HG03442 (cell line): Measurements from ENCODE around the gene GDF15.
"Not testable (repeated sequence)": the region's sequence is repeated elsewhere in the genome, so short reads cannot be mapped to it uniquely, and the experiment has no call there.

Source experiments
- ATAC-seq: cut with Tn5 transposase; IDR thresholded peaks from one replicate; pipeline ENCODE4 v1.9.1; 2021; ENCODE audit warnings: mild to moderate bottlenecking, moderate library complexity; ENCODE audit not compliant: unreplicated experiment

GDF15 gene

DNA sequence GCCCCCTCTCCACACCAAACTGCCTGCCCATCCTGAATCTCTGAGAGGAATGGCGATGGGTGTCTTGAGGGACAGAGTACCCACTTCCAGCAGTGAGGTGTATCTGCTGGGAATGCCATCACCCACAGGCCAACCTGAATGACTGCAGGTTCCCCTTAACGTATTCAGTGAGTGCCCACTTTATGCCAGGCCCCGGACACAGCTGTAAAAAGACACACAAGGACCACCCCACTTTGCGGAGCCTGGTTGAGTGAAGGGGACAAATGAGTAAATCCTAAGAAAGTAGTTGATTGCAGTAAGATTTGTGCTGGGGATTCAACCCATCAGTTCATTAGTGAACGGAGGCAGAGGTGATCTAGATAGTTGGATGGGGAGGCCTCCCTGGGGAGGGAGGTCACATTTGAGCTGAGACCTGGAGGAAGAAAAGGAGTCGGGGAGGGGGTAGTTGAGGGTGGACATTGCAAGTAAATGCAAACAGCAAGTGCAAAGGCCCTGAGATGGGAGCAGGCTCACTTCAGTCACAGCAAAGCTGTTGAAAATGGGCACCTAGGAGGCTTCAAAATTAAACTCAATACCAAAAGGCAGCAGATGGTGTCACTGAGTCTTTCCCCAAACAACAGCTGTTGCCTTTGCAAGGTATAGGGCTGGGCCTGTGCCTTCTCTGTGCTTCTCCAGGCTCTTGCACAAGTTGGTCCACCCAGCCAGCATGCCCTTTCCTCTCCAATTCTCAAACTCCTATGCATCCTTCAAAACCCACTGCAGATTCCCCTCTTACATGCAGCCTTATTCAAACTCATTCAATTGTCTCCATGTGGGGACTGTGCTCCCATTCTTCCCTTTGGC, 4.3 kb downstream of the GDF15 start:
- no peak for ATAC-seq

DNA sequence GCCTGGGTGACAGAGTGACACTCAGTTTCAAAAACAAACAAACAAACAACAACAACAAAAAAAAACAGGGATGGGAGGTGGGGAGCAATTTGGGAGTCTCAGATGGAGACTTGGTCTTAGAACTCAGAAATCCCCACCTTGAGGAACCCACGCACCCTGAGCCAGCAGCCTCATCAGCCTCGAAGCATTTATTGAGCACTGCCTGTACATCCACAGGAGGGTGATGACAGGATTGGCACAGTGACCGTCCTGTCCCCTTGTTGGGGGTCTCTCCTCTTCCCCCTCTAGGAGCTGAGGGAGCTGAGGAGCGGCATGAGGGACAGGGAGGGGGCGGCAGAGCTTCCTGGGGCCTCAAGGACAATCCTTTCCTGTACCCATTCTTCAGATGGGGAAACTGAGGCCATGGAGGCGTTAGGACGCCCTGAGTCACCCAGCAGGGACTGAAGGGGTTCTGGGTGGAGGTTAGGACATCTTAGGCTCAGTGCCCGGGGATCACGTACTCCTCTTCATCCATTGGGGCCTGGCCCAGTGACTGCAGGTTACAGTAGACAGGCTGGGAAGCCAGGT, 5.6 kb downstream of the GDF15 start:
- ATAC-seq = no peak

DNA sequence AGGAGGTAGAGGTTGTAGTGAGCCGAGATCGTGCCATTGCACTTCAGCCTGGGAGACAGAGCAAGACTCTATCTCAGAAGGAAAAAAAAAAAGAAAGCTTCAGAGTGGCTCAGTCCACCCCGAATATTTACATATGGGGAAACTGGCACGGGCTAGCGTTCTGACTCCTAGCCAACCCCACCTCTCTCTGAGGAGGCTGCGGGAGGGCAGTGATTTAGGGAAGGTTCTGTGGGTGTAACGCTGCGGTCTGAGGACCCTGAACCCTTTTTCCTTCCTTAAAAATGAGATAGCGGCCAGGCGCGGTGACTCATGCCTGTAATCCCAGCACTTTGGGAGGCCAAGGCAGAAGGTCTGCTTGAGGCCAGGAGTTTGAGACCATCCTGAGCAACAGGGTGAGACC, 6.5 kb downstream of the GDF15 start:
- ATAC-seq = no peak

DNA sequence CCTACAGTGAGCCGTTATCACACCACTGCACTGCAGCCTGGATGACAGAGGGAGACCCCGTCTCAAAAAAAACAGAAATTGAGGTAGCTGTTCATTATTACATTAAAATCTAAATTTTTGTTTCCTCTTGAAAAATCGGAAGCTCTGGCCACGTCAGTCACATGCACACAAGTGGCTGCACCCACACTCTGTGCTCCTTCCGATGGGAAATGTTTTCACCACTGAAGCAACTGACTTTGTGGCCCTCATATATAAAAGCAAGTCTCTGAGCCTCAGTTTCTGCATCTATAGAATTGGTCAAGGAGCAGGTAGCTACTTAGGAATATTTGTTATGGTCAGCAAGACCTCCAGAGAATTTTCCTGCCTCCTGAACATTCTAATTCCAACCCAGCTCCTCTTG, 7.0 kb downstream of the GDF15 start:
- ATAC-seq = no peak

DNA sequence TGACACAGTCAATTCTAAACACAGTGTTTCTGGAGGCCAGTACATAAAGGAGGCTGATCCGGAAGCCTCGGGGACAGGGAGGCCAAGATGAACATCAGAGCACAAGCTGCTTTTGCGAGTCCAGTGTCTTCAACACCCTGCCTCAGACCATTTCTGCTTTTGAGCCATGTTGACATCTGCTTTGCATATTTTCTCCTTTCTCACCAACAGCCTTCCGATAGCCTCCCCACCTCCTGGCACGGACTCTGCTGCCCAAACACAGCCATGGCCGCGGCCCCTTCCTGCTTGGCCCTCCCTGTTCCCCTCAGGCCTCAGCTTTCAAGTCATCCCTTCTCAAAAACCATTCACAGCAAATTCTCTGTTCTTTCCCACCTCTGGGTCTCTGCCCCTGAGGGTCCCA, 7.9 kb downstream of the GDF15 start:
- ATAC-seq = no peak

DNA sequence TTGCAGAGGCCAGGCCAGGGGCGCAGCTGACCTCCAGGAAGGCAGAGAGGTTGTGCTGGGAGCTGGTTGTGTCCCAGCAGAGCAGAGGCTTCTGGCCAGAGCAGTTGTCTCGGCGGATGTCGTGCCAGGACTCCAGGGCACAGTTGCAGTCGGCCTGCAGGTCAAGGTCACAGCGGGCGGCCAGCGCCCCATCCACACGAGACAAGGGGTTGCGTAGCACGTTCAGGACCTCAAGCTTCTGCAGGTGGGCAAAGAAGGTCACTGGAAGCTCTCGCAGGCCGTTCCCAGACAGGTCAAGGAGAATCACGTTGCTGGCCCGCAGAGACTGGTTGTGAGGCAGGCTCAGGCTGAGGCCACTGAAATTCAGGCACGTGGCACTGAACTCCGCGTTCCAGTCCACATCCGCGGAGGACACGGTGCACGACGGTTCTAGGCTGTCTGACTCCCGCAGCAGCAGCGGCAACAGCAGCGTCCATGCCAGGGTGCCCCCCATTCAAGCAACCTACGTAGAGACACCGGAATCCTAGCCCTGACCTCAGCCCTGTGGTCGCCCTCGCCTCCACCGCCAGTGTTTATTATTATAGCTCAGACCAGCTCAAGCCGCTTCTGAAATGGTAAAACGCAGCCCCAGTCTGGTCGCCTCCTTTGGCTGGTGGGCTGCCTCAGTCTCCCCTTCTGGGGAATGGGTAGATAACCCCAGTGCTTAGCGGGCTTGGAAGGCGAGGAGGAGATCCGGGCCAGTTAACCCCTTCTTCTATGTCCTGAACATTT, 10.7 kb downstream of the GDF15 start:
- ATAC-seq = no peak

DNA sequence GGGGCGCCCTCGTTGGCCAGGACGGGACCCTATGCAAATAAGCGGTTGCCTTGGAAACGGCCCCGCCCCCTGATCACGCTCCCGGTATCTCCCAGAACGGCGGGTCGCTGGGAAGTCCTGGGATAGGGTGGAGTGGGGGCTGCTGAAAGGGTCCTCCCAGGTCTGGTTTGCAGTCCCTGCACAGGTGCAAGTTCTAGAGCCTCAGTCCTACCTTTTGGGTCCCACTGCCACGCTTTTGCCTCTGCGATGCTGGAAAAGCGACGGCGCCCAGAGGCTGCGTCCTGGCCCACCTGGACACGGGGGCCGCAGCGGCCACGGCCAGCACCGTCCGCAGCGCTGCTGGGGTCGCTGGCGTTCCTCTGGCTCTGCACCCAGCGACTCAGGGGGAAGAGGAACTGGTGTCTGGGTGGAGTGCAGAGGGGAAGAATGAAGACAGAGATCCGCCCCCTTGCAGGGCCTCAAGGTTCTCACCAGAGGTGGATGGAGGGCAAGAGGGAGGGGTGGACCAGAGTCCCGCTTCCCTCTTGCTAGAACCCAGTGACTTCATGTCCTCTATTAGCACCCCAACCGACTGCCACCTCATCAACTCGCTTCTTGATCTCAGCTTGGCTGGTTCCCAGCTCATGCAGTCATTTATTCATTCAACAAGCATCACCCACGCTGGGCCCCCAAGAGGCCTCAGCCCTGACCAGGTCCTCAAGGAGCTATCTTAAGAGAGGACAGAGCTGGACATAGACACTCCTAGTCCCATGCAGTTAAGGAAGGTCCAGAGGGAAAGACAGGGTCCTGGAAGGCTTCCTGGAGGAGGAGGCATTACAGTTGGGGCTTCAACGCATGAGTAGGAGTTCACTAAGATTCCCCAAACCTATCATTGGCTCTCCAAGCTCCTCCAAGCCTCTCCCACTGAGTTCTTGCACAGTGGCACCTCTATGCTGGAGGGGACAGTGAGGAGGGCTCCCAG, 11.6 kb downstream of the GDF15 start, which contains the start of gene LRRC25:
TSS of gene LRRC25 (minus strand) at position 381 of the 961 bp plus-strand sequence. CDS start 659 bp downstream, outside the sequence.
- ATAC-seq = no peak

DNA sequence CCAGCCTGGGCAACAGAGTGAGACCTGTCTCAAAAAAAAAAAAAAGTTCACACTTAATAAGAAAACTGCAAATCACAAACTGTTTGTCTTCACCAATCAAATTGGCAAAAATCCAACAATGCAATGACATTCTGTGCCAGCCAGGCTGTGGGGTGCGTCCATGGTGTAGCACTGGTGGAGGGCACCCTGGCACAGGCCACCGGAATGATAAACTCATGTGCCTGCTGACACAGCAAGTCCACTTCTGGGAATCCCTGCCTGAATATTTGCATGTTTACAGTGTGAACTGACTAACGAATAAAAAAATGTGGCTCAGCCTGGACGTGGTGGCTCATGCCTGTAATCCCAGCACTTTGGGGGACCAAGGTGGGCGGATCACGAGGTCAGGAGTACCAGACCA, 13.1 kb downstream of the GDF15 start:
- no peak for ATAC-seq

DNA sequence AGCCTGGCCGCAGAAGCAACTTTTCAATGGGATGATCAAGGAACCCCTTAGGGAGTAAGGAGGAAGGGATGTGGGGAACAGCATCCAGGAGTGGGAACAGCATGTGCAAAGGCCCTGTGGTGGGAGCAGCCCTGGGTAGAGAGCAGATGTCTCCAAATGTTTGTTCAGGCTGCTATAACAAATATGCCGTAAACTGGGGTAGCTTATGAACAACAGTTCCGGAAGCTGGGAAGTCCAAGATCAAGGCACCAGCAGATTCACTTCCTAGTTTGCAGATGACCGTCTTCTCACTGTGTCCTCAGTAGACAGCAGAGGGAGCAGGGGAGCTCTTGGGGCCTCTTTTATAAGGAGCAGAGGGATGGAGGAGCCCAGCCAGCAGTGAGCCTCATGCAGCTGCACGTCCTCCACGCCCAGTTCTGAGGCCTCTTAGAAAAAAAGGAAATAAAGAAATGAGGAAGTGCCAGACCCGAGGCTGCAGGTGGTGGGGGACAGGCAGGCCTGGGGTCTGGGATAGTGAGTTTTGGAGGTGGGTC, 15.7 kb downstream of the GDF15 start:
- no peak for ATAC-seq

DNA sequence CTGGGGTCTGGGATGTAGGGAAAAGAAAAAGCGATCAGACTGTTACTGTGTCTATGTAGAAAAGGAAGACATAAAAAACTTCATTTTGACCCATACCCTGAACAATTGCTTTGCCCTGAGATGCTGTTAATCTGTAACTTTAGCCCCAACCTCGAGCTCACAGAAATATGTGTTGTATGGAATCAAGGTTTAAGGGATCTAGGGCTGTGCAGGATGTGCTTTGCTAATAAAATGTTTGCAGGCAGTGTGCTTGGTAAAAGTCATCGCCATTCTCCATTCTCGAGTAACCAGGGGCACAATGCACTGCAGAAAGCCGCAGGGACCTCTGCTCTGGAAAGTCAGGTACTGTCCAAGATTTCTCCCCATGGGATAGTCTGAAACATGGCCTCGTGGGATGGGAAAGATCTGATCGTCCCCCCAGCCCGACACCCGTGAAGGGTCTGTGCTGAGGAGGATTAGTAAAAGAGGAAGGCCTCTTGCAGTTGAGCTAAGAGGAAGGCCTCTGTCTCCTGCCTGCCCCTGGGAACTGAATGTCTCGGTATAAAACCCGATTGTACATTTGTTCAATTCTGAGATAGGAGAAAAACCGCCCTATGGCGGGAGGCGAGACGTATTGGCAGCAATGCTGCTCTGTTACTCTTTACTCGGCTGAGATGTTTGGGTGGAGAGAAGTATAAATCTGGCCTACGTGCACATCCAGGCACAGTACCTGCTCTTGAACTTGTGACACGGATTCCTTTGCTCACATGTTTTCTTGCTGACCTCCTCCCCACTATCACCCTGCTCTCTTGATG, 16.7 kb downstream of the GDF15 start:
- not testable (repeated sequence) for ATAC-seq

DNA sequence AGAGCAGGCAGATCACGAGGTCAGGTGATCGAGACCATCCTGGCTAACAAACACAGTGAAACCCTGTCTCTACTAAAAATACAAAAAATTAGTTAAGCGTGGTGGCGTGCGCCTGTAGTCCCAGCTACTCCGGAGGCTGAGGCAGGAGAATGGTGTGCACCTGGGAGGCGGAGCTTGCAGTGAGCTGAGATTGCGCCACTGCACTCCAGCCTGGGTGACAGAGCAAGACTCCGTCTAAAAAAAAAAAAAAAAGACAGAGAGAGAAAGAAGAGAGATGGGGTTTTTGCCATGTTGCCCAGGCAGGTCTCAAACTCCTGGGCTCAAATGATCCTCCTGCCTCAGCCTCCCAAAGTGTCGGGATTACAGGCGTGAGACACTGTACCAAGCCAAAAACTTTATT, 19.8 kb downstream of the GDF15 start:
- ATAC-seq = not testable (repeated sequence)

DNA sequence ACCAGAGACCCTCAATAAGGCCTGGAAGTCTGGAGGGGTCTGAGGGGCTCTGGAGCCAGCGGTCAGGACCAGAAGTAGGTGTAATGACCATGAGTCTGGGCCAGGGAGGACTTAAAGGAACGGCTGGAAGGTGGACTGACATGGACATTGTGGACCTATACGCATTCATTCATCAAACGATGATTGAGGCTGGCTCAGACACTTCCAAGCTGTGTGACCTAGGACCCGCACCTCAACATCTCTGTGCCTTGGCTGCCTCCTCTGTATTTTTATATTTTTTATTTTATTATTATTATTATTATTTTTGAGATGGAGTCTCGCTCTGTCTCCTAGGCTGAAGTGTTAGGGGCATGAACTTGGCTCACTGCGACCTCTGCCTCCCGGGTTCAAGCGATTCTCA, 20.8 kb downstream of the GDF15 start:
- ATAC-seq = no peak

DNA sequence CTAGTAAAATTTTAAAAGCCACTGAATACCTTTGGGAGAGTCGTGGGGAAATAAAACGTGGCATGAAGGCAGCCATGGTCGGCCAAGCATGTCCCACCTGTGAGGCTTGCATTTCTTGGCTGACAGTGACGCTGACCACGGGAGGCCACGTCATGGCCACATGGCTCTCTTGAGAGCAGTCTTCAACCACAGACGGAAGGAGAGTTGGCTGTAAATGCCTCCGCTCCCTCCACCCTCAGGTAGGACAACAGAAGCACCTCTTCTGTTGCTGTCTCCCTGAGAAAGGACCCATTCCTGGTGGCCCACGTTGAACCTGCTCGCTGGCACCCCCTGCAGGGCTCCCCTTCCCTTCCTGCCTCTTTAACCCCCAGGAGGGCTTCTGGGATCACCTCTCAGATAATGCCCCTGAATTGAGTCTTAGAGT, 22.1 kb downstream of the GDF15 start:
- ATAC-seq = peak; percentile 61

DNA sequence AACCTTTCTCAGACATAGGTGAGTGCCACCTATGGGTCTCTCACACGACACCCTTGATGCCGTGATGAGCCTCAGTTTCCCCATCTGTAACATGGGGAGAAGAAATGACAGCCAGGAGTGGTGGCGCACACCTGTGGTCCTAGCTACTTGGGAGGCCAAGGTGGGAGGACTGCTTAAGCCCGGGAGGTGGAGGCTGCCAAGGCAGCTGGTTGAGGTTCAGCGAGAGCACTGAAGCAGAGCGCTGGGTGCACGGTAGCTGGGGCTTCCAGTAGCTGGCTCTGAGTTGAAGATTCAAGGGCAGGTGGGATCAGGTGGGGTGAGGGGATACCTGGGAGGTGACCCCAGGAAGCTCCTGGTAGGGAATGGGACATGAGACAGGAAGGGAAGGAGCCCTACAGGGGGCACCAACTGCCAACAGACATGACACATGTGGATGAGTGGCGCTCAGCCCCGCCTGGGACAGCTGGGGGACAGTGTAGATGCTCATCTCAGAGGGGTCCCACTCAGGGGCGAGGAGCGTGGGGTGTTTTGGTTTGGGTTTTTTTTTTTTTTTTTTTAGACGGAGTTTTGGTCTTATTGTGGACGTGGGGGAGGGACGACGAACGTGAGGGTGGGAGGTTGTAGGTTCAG, 26.8 kb downstream of the GDF15 start:
- no peak for ATAC-seq

DNA sequence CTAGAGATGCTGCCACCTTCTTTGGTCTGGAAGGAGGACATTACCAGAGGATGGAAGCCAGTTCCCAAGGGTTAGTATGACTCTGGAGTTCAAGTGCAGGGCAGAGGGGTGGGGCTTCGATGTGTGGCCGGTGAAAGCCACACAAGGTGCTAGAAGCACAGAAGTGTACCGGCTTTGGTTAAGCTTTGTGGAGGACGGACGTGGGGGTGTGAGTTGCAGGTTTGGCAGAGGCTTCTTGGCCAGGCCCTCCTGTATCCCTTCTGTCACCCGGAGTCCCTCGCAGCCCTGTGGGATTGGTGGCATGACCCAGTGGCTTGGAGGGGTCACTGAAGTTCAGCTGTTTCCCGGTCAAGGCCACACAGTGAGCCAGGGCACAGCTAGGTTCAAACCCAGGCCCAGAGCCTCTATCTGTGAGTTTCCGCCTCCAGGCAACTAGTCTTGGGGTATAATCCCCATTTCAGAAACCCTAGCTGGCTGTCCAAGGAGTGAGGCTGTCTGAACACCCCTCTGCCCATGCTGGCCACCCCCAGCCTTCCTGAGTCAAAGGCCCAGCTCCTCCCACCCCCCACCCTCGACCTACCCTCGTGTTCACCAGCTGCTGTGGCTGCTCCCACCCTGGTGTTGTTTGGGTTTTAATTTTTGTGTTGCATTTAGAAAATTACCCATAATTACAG, 28.7 kb downstream of the GDF15 start:
- ATAC-seq = no peak

DNA sequence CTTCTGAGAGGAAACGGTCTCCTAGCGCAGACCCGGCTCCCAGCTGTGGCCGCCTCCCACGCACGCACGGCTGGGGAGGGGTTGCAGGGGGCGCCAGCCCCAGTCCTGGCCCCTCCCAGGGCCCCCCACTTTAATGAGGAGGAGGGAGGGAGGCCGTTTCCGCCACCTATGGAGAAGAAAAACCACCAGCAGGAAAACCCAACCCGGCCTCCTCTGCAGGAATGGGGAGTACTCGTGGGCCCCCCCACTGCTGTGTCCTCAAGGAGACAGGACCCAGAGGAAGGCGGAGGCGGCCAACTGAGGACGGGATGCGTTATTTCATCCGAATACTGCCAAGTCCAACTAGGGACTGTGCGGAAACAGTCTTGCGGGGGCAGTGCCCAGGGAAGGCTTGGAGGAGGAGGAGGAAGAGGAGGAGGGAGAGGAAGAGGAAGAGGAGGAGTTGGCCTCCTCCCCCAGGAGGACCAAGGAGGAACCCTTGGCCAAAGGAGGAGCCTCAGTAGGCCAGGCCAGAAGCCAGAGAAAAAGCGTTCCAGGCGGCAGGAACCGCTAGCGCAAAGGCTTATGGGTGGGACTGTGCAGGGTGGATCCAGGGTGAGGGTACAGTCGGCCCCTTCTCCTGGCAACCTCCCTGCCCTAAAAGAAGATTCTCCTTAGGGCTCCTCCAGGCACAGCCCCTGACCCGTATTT, 29.4 kb downstream of the GDF15 start:
- no peak for ATAC-seq

DNA sequence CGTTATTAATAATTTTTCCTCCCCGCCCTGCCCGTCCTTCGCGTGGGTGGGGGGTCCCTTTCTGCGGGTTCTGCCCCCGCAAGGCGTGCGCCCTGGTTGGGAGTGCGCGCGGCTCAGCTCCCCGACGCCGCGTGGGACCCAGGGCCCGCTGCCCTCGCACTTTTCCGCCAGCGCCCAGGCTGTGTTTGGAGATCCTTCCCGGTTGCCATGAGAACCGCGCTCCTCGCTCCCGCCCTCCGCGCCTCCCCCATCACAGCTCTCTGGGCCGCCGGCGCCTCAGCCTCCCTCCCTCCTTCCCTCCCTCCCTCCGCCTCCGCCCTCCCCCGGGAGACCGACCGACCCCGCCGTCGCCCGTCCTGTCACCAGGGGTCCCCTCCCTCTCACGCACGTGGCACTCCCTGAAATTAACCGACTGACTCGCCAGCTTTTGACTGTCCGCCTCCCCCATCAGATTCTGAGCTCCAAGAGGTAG, 30.9 kb downstream of the GDF15 start:
- ATAC-seq = no peak
